Caco-2 (cell line): ENCODE measurements around the gene KDM5A. TPM values are rescaled to one million over a fixed set of nuclear protein-coding genes. Genes with fewer than 3 reads are reported as not detected.

ENCODE experiments used
- BruUV-seq: library from RNA; stranded (reverse); fragments of 400-500 nt; replicated peaks from 2 replicates; lab custom pipeline; 2021; lab: Mats Ljungman, UMichigan
- CTCF ChIA-PET: fragments of 300-600 bp; sonication (Branson Sonifier 250); formaldehyde crosslinking; loops from one replicate; lab custom pipeline; 2022; ENCODE audit warnings: antibody characterized with exemption; lab: Charles Lee
- POLR2A ChIA-PET: fragments of 300-600 bp; sonication (Branson Sonifier 250); formaldehyde crosslinking; loops from one replicate; lab custom pipeline; 2022; ENCODE audit warnings: antibody characterized with exemption; lab: Charles Lee
- DNase-seq, 2 experiments: peaks; one replicate each; pipeline versions ENCODE4 v3.0.0 to v3.0.0-alpha.2; 2020 to 2022
- H3K27me3 ChIP-seq: replicated peaks from 2 replicates; pipeline ENCODE4 v1.6.0; 2011; ENCODE audit warnings: low read length; ENCODE audit not compliant: control insufficient read depth, insufficient read depth
- H3K36me3 ChIP-seq: 2 replicates; pipeline ENCODE4 v1.5.1; 2011; ENCODE audit warnings: low read length; ENCODE audit not compliant: control insufficient read depth, insufficient read depth
- H3K4me1 ChIP-seq: fragments of 250-450 bp; sonication (Bioruptor Pico); 2 replicates; pipeline ENCODE4 v1.5.1; 2020; ENCODE audit warnings: mild to moderate bottlenecking
- H3K4me3 ChIP-seq: 2 replicates; pipeline ENCODE4 v1.5.1; 2011; ENCODE audit warnings: low read depth, mild to moderate bottlenecking, control low read depth, low read length
- H3K9me3 ChIP-seq: fragments of 250-450 bp; sonication (Bioruptor Pico); 2 replicates; pipeline ENCODE4 v1.5.1; 2020; ENCODE audit warnings: mild to moderate bottlenecking, moderate library complexity
- H3K27ac Mint-ChIP-seq: one replicate; pipeline ENCODE4 v1.8.0; 2022; ENCODE audit warnings: mixed read lengths; ENCODE audit not compliant: unreplicated experiment
- H3K27me3 Mint-ChIP-seq: one replicate; pipeline ENCODE4 v1.8.0; 2022; ENCODE audit warnings: mixed read lengths; ENCODE audit not compliant: insufficient read depth, unreplicated experiment
- H3K36me3 Mint-ChIP-seq: one replicate; pipeline ENCODE4 v1.8.0; 2022; ENCODE audit warnings: mild to moderate bottlenecking, mixed read lengths; ENCODE audit not compliant: insufficient read depth, unreplicated experiment
- H3K4me1 Mint-ChIP-seq: one replicate; pipeline ENCODE4 v1.8.0; 2022; ENCODE audit warnings: low read depth, mixed read lengths; ENCODE audit not compliant: unreplicated experiment
- H3K4me3 Mint-ChIP-seq: one replicate; pipeline ENCODE4 v1.8.0; 2022; ENCODE audit warnings: mild to moderate bottlenecking, moderate library complexity, mixed read lengths; ENCODE audit not compliant: unreplicated experiment
- H3K9me3 Mint-ChIP-seq: one replicate; pipeline ENCODE4 v1.8.0; 2022; ENCODE audit warnings: mixed read lengths; ENCODE audit not compliant: unreplicated experiment
- CTCF ChIP-seq, 2 experiments: fragments of 200-600 bp in 1 of 2; IDR thresholded peaks; 1 replicate in 1 of 2; 2 replicates in 1 of 2; pipeline versions ENCODE4 v1.5.1 to v1.8.0; 2011 to 2022; ENCODE audit warnings: antibody characterized with exemption in 1 of 2, control low read depth in 1 of 2, inconsistent platforms in 1 of 2, low read depth in 1 of 2, low read length in 1 of 2, mild to moderate bottlenecking in 1 of 2, moderate library complexity in 1 of 2; ENCODE audit not compliant: insufficient read depth in 1 of 2, severe bottlenecking in 1 of 2, unreplicated experiment in 1 of 2
- intact Hi-C: fragments of 100-400 bp; cut with micrococcal nuclease; formaldehyde crosslinking; loops from one replicate; pipeline ENCODE4 v1.10.0; 2022; ENCODE audit not compliant: unreplicated experiment
- total RNA-seq: library from RNA; stranded (reverse); gene quantifications from 2 replicates; pipeline ENCODE4 v1.2.3, GENCODE V29; 2022

KDM5A gene
- total RNA-seq, 1 experiment from 2014 or later = 72.7 TPM

- Histone ChIP-seq H3K4me3 (no peak overlapping the region), H3K4me1 (0 out of 2 replicates have a peak, but pooled peaks cover 2% of the 10 kb centered on the region), H3K9me3 (no peaks in the 10 kb centered on the region), H3K27me3 (no peaks in the 10 kb centered on the region), H3K36me3 (no peaks in the 10 kb centered on the region; the same call in 1 of the 2 replicates)
- intact Hi-C loops = no loop called here
- no peaks in the 10 kb centered on the region for H3K27me3 Mint-ChIP-seq
- no peaks in the 10 kb centered on the region for H3K9me3 Mint-ChIP-seq
- peaks cover 7% of the 10 kb centered on the region for H3K4me1 Mint-ChIP-seq
- peak overlapping the region; percentile 10 for H3K27ac Mint-ChIP-seq
- BruUV-seq = no TSS peak
- no peak overlapping the region for H3K4me3 Mint-ChIP-seq
- no peak for TF ChIP-seq CTCF (IDR thresholded peaks at IDR 0.05; ENCODE audit: insufficient read depth in 1 of 2, low read depth in 1 of 2, low read length in 1 of 2, severe bottlenecking in 1 of 2, unreplicated experiment in 1 of 2)
- ChIA-PET CTCF (no interaction called here), POLR2A (no interaction called here)
- no peak for DNase-seq
- H3K36me3 Mint-ChIP-seq = peaks cover 70% of the 10 kb centered on the region
These were observed 52.1 kb downstream of the KDM5A start for GRCh38 chr12:337039-337438.

- H3K4me1 Mint-ChIP-seq = peaks cover 7% of the 10 kb centered on the region
- H3K27me3 Mint-ChIP-seq = no peaks in the 10 kb centered on the region
- H3K4me3 Mint-ChIP-seq = no peak overlapping the region
- no peaks in the 10 kb centered on the region for H3K27me3 ChIP-seq
- DNase-seq = no peak
- H3K36me3 ChIP-seq = no peaks in the 10 kb centered on the region; the same call in 1 of the 2 replicates
- no peak overlapping the region for H3K27ac Mint-ChIP-seq
- H3K4me1 ChIP-seq = 0 out of 2 replicates have a peak, but pooled peaks cover 2% of the 10 kb centered on the region
- TF ChIP-seq CTCF (IDR thresholded peaks at IDR 0.05; ENCODE audit: insufficient read depth in 1 of 2, low read depth in 1 of 2, low read length in 1 of 2, severe bottlenecking in 1 of 2, unreplicated experiment in 1 of 2) = no peak
- no peaks in the 10 kb centered on the region for H3K9me3 ChIP-seq
- CTCF ChIA-PET = no interaction called here
- no peaks in the 10 kb centered on the region for H3K9me3 Mint-ChIP-seq
- H3K4me3 ChIP-seq = no peak overlapping the region
- H3K36me3 Mint-ChIP-seq = peaks cover 52% of the 10 kb centered on the region
- intact Hi-C loops = no loop called here
- BruUV-seq = no TSS peak
- POLR2A ChIA-PET = no interaction called here
These were observed 55.0 kb downstream of the KDM5A start for GRCh38 chr12:334125-334524.

- peaks cover 53% of the 10 kb centered on the region for H3K36me3 Mint-ChIP-seq
- H3K27me3 Mint-ChIP-seq = no peaks in the 10 kb centered on the region
- H3K36me3 ChIP-seq = no peaks in the 10 kb centered on the region; the same call in 1 of the 2 replicates
- no peaks in the 10 kb centered on the region for H3K9me3 Mint-ChIP-seq
- no peaks in the 10 kb centered on the region for H3K9me3 ChIP-seq
- 0 out of 2 replicates have a peak, but pooled peaks cover 2% of the 10 kb centered on the region for H3K4me1 ChIP-seq
- CTCF ChIA-PET = no interaction called here
- no peak for DNase-seq
- peaks cover 7% of the 10 kb centered on the region for H3K4me1 Mint-ChIP-seq
- POLR2A ChIA-PET = no interaction called here
- no TSS peak for BruUV-seq
- TF ChIP-seq CTCF (IDR thresholded peaks at IDR 0.05; ENCODE audit: insufficient read depth in 1 of 2, low read depth in 1 of 2, low read length in 1 of 2, severe bottlenecking in 1 of 2, unreplicated experiment in 1 of 2) = no peak
- intact Hi-C loops = no loop called here
- no peaks in the 10 kb centered on the region for H3K27me3 ChIP-seq
- H3K4me3 Mint-ChIP-seq = no peak overlapping the region
- H3K4me3 ChIP-seq = no peak overlapping the region
- no peak overlapping the region for H3K27ac Mint-ChIP-seq
These were observed 56.4 kb downstream of the KDM5A start for GRCh38 chr12:332581-333205.
